HL-60 (cell line): ENCODE measurements around the gene SLC12A6.

Experiments
- DNase-seq, 2 experiments: peaks; one replicate each; pipeline ENCODE4 v3.0.0-alpha.2; 2010 to 2020; ENCODE audit warnings: low read depth in 1 of 2, low spot score in 1 of 2
- H3K27ac ChIP-seq: fragments of 250-450 bp; sonication (Bioruptor Pico); replicated peaks from 2 replicates; pipeline ENCODE4 v1.5.1; 2020; ENCODE audit warnings: mild to moderate bottlenecking, moderate library complexity
- H3K27me3 ChIP-seq: fragments of 250-450 bp; sonication (Bioruptor Pico); 2 replicates; pipeline ENCODE4 v1.5.1; 2021; ENCODE audit warnings: mild to moderate bottlenecking, moderate library complexity; ENCODE audit not compliant: insufficient read depth, poor library complexity, severe bottlenecking
- H3K4me3 ChIP-seq: replicated peaks from 2 replicates; pipeline ENCODE4 v1.5.1; 2011; ENCODE audit warnings: mild to moderate bottlenecking, control low read depth, low read length; ENCODE audit not compliant: insufficient read depth
- GABPA ChIP-seq: IDR thresholded peaks from 2 replicates; pipeline ENCODE4 v1.6.1; 2012; ENCODE audit warnings: low read depth
- POLR2AphosphoS5 ChIP-seq: IDR thresholded peaks from 2 replicates; pipeline ENCODE4 v1.6.1; 2012; ENCODE audit warnings: low read depth
- SPI1 ChIP-seq: IDR thresholded peaks from 2 replicates; pipeline ENCODE4 v1.6.1; 2012; ENCODE audit warnings: low read depth, mild to moderate bottlenecking, borderline replicate concordance
- TF ChIP-seq, protein P1 (sequence below): IDR thresholded peaks from one replicate; pipeline ENCODE4 v1.5.1; 2011; ENCODE audit warnings: low read length, control low read depth, inconsistent platforms; ENCODE audit not compliant: insufficient read depth
- TF ChIP-seq, protein P2 (sequence below): IDR thresholded peaks from 2 replicates; pipeline ENCODE4 v1.6.1; 2012; ENCODE audit warnings: low read depth; ENCODE audit not compliant: insufficient replicate concordance

Gene SLC12A6

DNA sequence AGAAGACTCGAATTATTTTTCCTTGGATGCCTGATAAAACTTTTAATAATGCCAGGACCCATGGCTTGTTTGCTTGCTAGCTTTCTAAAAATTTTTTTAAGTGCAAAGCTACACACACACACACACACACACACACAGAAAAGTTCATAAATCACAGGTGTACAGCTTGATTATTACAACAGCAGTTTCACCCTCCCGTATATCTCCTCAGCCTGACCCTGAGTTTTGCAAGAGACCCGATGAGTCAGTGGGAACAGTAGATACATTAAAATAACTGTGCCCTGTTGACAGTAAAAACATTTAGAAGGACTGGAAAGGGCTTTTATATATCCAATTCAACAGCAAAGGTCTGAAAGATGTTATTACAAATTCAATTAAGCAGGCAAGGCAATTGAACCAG lies 66.1 kb downstream of the SLC12A6 start:
- TF ChIP-seq, protein P1, sequence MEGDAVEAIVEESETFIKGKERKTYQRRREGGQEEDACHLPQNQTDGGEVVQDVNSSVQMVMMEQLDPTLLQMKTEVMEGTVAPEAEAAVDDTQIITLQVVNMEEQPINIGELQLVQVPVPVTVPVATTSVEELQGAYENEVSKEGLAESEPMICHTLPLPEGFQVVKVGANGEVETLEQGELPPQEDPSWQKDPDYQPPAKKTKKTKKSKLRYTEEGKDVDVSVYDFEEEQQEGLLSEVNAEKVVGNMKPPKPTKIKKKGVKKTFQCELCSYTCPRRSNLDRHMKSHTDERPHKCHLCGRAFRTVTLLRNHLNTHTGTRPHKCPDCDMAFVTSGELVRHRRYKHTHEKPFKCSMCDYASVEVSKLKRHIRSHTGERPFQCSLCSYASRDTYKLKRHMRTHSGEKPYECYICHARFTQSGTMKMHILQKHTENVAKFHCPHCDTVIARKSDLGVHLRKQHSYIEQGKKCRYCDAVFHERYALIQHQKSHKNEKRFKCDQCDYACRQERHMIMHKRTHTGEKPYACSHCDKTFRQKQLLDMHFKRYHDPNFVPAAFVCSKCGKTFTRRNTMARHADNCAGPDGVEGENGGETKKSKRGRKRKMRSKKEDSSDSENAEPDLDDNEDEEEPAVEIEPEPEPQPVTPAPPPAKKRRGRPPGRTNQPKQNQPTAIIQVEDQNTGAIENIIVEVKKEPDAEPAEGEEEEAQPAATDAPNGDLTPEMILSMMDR = no peak
- TF ChIP-seq, protein P2, sequence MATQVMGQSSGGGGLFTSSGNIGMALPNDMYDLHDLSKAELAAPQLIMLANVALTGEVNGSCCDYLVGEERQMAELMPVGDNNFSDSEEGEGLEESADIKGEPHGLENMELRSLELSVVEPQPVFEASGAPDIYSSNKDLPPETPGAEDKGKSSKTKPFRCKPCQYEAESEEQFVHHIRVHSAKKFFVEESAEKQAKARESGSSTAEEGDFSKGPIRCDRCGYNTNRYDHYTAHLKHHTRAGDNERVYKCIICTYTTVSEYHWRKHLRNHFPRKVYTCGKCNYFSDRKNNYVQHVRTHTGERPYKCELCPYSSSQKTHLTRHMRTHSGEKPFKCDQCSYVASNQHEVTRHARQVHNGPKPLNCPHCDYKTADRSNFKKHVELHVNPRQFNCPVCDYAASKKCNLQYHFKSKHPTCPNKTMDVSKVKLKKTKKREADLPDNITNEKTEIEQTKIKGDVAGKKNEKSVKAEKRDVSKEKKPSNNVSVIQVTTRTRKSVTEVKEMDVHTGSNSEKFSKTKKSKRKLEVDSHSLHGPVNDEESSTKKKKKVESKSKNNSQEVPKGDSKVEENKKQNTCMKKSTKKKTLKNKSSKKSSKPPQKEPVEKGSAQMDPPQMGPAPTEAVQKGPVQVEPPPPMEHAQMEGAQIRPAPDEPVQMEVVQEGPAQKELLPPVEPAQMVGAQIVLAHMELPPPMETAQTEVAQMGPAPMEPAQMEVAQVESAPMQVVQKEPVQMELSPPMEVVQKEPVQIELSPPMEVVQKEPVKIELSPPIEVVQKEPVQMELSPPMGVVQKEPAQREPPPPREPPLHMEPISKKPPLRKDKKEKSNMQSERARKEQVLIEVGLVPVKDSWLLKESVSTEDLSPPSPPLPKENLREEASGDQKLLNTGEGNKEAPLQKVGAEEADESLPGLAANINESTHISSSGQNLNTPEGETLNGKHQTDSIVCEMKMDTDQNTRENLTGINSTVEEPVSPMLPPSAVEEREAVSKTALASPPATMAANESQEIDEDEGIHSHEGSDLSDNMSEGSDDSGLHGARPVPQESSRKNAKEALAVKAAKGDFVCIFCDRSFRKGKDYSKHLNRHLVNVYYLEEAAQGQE = no peak
- TF ChIP-seq POLR2AphosphoS5 (no peak), GABPA (no peak), SPI1 (no peak)
- Histone ChIP-seq H3K27me3 (no peaks in the 10 kb centered on the region), H3K27ac (no peak overlapping the region), H3K4me3 (no peak overlapping the region)
- peak; percentile 14 to 26 for DNase-seq

DNA sequence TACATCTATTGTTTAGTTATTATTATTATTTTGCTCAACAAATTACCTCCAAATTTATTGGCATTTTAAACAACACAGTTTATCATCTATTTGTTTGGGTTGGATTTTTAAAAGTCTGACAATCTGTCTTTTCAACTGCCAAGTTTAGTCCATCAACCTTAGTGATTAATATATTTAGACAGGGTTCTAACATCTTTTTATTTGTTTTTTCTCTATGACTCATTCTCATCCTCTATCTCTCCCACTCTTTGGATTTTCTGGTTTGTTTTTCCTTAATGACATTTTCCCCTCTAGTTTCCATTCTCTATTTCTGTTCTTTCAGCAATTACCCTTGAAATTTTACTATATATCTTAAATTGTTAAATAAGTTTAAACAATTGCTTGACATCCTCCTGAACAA lies 70.8 kb downstream of the SLC12A6 start:
- Histone ChIP-seq H3K27ac (no peak overlapping the region), H3K27me3 (no peaks in the 10 kb centered on the region), H3K4me3 (no peak overlapping the region)
- DNase-seq = no peak
- no peak for TF ChIP-seq SPI1
- TF ChIP-seq, protein P2 = no peak

DNA sequence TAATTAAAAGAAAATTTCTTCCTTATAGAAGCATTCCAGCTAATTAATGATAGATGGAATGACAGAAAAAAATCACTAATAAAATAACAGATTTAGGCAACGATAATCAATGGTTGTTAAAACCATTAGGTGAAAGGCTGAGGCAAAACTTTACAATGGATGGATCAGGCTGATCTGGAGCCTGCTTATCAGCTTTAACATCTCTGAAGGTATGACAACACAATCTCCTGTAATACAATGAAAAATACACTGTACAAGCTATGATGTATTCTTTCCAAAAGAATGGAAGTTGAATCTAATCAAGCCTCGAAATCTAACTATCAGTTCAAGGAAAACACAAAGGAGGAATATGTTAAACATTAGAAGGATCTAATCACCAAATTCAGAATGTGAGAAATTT lies 73.5 kb downstream of the SLC12A6 start:
- no peak overlapping the region for H3K27ac ChIP-seq
- H3K27me3 ChIP-seq = no peaks in the 10 kb centered on the region
- DNase-seq = no peak
- H3K4me3 ChIP-seq = no peak overlapping the region
- TF ChIP-seq, protein P1 = no peak
- TF ChIP-seq, protein P2 = no peak

- H3K4me3 ChIP-seq = no peak overlapping the region
- no peaks in the 10 kb centered on the region for H3K27me3 ChIP-seq
- TF ChIP-seq, protein P1 = no peak
- TF ChIP-seq SPI1 (no peak), POLR2AphosphoS5 (no peak), GABPA (no peak)
- TF ChIP-seq, protein P2 = no peak
- no peak for DNase-seq
- no peak overlapping the region for H3K27ac ChIP-seq
Measured at GRCh38 chr15:34262362-34262761, 75.2 kb downstream of the SLC12A6 start.
